Measurements from ENCODE around the gene KLHL35.

KLHL35 gene

GRCh38 chr11:75429902-75430713, 2.9 kb downstream of the KLHL35 start:
- no peak; the same call in 1 of the 2 replicates for TF ChIP-seq CTCF (IDR thresholded peaks at IDR 0.05)

- TF ChIP-seq CTCF (IDR thresholded peaks at IDR 0.05), result no peak; the same call in 1 of the 2 replicates
These were observed 3.4 kb downstream of the KLHL35 start for GRCh38 chr11:75429641-75429901.

- no peak for TF ChIP-seq CTCF (IDR thresholded peaks at IDR 0.05)
These were observed 3.9 kb downstream of the KLHL35 start for GRCh38 chr11:75428989-75429640.

GRCh38 chr11:75428281-75428724, 4.7 kb downstream of the KLHL35 start:
- no peak for TF ChIP-seq CTCF (IDR thresholded peaks at IDR 0.05)

- no peak for TF ChIP-seq CTCF (IDR thresholded peaks at IDR 0.05)
These were observed 5.8 kb downstream of the KLHL35 start for GRCh38 chr11:75427181-75427580.

GRCh38 chr11:75426720-75427086, 6.3 kb downstream of the KLHL35 start:
- no peak for TF ChIP-seq CTCF (IDR thresholded peaks at IDR 0.05)

GRCh38 chr11:75425422-75425821, 7.6 kb downstream of the KLHL35 start:
- peak; percentile 24; the same call in 1 of the 2 replicates for TF ChIP-seq CTCF (IDR thresholded peaks at IDR 0.05)
